NCI-H1105 treated with DMSO at 0.1 percent for 48 hours (cell line): ENCODE results near the gene BOLA2B.
"Not testable (repeated sequence)": the region's sequence is repeated elsewhere in the genome, so short reads cannot be mapped to it uniquely, and the experiment has no call there.

Experiments used
- DNase-seq: peaks from one replicate; lab custom pipeline; 2025; lab: John Stamatoyannopoulos, UW

Gene BOLA2B

DNA sequence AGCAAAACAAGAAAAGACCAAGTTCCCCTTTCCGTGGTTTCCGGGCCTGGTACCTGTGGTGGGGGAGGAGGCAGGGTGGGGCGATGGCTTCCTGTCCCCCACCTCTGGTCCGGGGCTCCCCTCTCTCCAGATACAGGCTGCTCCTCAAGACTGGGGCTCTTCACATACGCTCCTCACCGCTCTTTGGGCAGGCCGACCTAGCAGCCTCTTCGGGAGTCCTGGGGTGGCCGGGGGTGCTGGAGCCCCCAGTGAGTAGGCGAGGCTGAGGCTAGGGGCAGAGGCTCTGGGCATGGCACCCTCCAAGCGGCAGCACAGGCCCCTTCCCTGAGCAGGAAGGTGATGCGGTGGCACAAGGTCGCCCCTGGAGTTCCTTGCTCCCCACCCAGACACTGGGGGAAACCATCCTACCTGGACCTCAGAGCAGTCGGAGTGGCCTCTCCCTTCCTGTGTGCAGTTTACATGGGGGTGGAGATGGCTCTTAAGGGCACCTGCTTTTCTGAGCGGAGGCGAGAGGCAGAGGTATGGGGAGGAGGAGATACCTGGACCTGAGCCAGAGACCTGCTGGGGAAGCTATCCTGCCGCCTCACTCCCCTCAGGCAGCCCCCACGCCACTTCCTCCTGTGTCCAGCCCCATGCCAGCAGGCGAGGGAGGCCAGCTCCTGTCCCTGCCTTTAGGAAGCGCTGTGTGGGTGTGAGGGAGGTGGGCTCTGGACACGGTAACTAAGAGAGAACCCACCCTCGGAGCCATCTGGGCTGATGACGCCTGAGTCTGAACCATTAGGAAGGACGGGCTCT is 9.2 kb downstream of the BOLA2B start:
- peak; percentile 73 for DNase-seq

DNA sequence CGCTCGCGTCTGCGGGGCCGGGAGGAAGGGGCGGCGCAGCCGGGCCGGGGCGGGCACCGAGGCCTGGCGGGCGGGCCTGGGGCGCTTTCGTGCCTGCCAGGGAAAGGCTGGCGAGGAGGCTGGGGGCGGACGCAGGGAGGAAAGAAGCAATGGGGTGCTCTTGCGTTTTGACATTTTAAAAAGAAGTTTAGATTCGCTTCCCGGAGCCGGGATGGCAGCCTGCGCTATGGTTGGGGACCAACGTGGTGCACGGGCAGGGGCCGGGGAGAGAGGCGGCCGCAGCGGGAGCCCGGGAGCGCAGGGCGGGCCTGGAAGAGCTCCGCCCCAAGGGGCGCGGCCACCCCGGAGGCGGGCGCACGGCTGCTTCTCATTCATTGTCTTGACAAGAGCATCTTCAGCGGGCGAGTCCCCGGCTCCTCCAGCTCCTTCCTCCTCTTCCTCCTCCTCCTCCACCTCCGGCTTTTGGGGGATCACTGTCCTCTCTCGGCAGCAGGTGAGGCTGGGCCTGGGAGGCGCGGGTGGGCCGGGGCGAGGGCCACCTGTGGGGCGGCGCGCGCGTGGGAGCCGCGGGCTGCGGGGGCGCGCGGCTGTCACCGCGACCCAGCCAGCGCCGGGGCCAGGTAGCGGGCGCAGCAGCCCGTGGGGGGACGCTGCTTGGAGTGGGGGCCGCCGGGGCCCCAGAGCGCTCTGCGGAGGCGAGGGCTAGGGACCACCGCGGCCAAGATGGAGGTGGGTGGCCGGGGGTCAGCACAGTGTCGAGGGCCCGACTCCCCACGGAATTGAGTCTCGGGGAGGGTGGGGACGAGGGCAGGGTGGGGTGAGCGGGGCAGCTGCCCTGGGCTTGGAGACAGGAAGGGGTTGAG is 10.0 kb downstream of the BOLA2B start, which contains the start of gene CORO1A:
Gene CORO1A, plus strand, starts transcription at position 370 of the 863 bp plus-strand sequence. CDS start 1,608 bp downstream, outside the sequence.
- peak; percentile 68 for DNase-seq

DNA sequence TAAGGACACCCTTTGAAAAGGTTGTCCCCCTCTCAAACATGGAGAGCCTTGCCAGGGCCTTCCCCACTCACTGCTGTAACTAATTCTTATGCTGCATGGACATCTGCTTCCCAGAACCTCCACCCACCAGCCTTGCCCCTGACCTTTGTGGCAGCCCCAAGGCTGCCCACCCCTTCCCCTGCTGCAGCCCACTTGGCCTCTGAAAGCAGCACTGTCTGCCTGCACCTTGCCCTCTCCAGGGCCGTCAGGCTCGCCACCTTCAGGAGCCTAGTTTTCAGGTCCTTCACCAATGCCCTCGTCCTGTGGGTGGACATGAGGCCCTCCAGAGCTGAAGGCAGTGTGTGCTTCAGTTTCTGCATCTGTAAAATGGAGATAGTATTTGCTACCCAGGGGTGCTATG is 12.7 kb downstream of the BOLA2B start:
- no peak for DNase-seq

DNA sequence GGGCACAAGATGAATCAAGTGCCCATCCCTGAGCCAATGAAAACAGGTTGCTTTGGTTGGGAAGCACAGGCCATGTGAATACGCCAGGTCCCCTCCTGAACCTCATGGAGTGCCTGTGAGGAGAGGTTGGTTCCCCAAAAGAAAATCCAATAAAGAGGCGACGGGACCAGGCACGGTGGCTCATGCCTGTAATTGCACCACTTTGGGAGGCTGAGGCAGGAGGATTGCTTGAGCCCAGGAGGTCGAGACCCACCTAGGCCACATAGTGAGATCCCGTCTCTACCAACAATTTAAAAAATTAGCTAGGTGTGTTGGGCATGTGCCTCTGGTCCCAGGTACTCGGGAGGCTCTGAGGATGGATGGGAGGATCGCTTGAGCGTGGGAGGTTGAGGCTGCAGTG is 13.5 kb downstream of the BOLA2B start:
- no peak for DNase-seq

DNA sequence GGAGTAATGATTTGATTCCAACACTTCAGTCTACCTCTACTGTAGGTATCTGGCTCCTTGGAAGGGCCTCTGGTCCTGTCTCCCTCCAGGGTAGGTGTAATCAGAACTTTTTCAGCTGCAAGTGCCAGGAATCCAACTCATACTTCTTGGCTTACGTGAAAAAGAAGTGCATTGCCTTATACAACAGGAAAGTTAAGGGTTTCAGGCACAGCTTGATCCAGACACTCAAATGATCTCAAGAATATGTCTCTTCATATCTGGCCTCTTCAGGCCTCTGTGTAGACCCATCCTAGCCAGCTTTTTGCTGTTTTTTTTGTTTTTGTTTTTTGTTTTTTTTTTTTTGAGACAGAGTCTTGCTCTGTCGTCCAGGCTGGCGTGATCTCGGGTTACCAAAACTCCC is 14.3 kb downstream of the BOLA2B start:
- DNase-seq: no peak

DNA sequence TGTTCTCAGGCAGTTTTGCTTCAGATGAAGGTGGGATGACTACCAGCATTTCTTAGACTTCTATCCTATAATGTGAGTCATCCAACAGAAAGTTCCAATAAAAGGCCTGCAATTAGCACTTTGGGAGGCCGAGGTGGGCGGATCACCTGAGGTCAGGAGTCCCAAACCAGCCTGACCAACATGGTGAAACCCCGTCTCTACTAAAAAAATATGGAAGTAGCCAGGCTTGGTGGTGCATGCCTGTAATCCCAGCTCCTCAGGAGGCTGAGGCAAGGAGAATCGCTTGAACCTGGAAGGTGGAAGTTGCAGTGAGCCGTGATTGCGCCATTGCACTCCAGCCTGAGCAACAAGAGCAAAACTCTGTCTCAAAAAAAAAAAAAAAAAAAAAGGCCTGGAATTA is 16.6 kb downstream of the BOLA2B start:
- not testable (repeated sequence) for DNase-seq

DNA sequence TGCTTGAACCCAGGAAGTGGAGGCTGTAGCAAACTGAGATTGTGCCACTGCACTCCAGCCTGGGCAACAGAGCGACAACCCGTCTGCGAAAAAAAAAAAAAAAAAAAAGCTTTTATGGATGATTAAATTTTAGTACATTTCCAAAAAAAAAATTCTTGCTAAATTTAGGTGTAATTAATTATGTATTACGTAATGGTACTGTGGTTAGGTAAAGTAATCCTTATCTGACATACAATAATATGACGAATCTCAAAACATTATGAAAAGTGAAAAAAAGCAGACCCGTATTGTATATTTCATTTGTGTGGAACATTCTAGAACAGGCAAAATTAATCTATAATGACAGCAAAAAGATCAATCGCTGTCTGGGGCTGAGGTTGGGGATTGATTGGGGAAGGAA is 20.4 kb downstream of the BOLA2B start:
- no peak for DNase-seq

DNA sequence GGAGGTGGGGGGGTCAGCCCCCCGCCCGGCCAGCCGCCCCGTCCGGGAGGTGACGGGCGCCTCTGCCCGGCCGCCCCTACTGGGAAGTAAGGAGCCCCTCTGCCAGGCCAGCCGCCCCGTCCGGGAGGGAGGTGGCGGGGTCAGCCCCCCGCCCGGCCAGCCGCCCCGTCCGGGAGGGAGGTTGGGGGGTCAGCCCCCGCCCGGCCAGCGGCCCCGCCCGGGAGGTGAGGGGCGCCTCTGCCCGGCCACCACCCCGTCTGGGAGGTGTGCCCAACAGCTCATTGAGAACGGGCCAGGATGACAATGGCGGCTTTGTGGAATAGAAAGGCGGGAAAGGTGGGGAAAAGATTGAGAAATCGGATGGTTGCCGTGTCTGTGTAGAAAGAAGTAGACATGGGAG is 23.3 kb downstream of the BOLA2B start:
- DNase-seq: not testable (repeated sequence)

DNA sequence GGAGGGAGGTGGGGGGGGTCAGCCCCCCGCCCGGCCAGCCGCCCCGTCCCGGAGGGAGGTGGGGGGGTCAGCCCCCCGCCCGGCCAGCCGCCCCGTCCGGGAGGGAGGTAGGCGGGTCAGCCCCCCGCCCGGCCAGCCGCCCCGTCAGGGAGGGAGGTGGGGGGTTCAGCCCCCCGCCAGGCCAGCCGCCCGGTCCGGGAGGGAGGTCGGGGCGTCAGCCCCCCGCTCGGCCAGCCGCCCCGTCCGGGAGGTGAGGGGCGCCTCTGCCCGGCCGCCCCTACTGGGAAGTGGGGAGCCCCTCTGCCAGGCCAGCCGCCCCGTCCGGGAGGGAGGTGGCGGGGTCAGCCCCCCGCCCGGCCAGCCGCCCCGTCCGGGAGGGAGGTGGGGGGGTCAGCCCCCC is 24.1 kb downstream of the BOLA2B start:
- not testable (repeated sequence) for DNase-seq

DNA sequence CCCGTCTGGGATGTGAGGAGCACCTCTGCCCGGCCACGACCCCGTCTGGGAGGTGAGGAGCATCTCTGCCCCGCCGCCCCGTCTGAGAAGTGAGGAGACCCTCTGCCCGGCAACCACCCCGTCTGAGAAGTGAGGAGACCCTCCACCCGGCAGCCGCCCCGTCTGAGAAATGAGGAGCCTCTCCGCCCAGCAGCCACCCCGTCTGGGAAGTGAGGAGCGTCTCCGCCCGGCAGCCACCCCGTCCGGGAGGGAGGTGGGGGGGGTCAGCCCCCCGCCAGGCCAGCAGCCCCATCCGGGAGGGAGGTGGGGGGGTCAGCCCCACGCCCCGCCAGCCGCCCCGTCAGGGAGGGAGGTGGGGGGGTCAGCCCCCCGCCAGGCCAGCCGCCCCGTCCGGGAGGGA is 24.7 kb downstream of the BOLA2B start:
- not testable (repeated sequence) for DNase-seq

DNA sequence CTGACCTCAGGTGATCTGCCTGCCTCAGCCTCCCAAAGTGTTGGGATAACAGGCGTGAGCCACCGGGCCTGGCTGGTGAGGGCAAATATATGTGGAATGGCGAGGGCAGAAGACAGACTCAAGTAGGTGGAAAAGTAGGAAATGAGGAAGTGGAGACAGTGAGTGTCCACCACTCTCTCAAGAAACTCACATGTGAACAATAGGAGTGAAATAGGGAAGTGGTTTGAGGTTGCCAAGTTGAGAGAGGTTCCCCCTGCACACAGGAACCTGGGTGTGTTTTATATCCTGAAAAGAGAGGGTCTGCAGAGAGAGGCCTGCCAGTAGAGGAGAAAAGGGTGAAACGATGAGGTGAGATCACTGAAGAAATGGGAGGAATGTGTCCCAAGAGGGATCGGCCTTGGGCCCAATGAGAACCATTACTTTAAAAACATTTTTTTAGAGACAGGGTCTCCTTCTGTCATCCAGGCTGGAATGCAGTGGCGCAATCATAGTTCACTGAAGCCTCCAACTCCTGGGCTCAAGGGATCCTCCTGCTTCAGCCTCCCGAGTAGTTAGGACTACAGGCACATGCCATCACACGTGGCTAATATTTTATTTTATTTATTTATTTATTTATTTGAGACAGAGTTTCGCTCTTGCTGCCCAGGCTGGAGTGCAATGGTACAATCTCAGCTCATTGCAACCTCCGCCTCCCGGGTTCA is 27.1 kb downstream of the BOLA2B start:
- no peak for DNase-seq

DNA sequence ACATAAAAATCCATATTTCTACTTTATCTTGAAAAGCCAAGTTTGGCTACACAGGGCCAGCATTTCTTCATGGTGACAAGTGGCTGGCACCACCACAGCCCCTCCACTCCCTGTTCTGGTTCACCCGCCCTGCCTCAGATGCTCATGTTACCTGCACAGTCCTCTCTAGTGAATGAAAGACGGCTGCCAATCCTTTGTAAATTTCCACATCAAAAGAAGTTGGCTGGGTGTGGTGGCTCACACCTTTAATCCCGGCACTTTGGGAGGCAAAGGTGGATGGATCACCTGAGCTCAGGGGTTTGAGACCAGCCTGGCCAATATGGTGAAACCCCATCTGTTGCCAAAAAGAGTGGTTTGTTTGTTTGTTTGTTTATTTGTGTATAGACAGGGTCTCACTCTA is 29.9 kb downstream of the BOLA2B start:
- no peak for DNase-seq

DNA sequence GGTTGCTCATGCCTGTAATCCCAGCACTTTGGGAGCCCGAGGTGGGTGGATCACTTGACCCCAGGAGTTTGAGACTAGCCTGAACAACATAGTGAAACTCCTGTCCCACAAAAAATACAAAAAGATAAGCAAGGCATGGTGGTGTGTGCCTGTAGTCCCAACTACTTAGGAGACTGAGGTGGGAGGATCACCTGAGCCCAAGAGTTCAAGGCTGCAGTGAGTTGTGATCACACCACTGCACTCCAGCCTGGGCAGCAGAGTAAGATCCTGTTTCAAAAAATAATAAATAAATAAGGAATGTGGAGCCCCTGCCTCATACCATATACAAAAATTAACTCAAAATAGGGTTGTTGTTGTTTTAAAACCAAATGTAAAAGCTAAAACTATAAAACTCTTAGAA is 36.3 kb downstream of the BOLA2B start:
- DNase-seq: no peak

DNA sequence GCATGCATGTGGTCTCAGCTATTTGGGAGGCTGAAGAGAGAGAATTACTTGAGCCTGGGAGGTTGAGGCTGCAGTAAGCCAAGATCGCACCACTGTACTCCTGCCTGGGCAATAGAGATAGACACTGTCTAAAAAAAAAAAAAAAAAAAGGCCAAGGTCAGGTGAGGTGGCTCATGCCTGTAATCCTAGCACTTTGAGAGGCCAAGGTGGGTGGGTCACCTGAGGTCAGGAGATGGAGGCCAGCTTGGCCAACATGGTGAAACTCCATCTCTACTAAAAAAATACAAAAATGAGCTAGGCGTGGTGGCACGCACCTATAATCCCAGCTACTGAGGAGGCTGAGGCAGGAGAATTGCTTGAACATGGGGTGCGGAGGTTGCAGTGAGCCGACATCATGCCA is 38.3 kb downstream of the BOLA2B start:
- DNase-seq: no peak

DNA sequence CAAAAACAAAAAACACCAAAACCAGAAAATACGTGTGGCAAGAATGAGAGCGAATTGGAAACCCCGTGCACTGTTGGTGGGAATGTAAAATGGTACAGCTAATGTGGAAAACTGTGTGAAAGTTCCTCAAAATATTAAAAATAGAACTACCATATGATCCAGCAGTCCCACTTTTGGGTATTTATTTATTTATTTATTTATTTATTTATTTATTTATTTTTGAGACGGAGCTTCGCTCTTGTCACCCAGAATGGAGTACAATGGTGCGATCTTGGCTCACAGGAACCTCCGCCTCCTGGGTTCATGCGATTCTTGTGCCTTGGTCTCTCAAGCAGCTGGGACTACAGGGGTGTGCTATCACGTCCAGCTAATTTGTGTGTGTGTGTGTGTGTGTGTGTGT is 40.9 kb downstream of the BOLA2B start:
- no peak for DNase-seq

DNA sequence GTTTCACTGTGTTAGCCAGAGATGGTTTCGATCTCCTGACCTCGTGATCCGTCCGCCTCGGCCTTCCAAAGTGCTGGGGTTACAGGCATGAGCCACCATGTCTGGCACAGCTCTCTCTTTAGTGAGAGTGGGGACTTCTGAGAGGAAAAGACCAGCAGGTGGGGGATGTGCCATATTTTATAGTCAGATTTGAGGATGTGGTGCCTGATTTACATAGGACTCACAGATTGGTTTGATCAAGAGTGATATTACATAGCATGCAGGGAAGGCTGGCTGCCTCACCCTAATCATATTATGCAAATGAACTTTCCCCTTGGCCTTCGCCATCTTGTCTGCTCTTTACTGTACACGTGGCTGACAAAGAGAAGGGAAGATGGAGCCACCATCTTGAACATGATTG is 42.4 kb downstream of the BOLA2B start:
- DNase-seq: no peak

DNA sequence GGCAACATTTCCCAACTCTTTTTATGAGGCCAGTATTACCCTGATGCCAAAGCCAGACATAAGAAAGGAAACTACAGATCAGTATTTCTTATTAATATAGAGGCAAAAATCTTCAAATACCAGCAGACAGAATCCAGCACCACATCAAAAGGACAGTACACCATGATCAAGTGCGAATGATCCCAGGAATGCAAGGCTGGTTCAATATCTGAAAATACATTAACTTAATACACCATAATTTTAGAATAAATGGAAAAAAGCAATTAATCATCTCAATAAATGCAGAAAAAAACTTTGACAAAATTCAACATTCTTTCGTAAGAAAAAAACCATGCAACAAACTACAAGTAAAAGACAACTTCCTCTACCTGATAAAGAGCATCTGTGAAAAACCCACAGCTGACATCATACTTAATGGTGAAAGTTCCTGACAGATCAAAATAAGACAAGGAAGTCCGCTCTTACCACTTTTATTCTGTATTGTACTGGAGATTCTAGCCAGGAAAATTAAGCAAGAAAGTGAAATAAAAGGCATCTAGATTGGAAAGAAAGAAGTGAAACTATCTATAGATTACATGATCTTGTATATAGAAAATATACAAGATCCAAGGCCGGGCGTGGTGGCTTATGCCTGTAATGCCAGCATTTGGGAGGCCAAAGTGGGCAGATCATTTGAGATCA is 44.1 kb downstream of the BOLA2B start:
- DNase-seq: no peak

DNA sequence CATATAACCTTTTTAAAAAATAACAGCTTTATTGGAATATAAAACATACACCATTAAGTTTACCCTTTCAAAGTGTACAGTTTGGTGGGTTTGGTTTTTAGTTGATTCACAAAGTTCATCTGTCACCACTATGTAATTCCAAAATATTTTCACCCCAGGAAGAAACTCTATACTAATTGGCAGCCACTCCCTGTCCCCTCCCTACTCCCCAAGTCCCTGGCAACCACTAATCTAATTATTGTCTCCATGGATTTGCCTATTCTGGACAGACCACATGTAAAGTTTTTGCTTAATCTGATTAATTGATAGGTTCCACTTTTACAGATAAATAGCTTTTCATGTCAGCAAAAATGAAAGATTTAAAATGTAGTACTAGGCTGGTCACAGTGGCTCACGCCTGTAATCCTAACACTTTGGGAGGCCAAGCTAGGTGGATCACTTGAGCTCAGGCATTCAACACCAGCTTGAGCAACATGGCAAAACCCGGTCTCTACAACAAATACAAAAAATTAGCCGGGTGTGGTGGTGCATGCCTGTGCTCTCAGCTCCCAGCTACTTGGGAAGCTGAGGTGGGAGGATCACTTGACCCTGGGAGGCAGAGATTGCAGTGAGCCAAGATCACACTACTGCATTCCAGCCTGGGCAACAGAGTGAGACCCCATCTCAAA is 45.5 kb downstream of the BOLA2B start:
- DNase-seq: no peak

DNA sequence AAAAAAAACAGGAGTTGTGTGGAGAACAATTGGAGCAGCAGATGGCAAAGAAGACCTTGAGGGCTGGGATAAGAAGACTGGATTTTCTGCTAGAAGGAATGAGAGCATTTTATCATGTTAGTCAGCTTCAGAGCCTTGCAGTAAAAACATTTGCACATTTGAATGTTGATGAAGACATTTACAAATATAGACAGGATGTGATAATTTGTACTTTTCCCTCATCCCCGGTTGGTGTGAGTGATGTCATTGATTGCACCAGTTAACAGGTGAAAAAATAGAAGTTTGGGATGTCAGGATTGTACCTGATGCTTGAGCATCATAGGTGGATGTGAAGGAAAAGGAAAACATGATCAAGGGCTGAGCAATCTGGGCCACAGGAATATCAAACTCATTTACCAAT is 47.8 kb downstream of the BOLA2B start:
- no peak for DNase-seq

DNA sequence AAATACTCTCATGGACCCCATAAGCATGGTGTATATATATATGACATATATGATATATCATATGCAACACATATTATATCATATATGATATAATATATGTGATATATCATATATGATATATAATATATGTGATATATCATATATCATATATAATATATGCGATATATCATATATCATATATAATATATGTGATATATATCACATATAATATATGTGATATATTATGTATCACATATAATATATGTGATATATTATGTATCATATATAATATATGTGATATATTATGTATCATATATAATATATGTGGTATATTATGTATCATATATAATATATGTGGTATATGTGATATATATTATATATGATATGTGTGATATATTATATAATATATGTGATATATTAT is 48.5 kb downstream of the BOLA2B start:
- DNase-seq: no peak

DNA sequence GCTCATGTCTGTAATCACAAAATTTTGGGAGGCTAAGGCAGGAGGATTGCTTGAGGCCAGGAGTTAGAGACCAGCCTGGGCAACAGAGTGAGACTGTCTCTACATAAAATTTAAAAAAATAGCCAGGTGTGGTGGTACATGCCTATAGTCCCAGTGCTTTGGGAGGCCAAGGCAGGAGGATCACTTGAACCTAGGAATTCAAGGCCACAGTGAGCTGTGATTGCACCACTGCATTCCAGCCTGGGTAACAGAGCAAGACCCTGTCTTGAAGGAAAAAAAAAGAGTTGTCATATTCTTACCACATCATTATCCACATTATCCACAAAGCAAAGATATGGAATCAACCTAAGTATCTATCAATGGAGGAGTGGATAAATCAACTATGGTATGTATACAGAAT is 49.4 kb downstream of the BOLA2B start:
- no peak for DNase-seq

DNA sequence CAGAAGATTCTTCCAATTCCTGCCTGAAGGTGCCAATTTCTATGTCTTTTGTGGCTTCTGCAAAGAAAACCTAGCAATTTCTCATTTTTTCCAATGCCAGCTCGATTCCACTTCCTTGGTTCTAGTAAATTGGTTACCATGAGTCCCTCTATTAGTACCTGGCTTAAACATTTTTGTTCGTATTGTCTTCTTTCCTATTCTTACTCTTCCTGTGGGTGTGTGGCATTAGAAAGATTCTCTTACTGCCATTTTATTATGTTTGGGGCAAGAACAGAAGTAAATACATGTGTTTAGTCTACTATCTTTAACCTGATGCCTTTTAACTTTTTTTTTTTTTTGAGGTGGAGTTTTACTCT is 50.1 kb downstream of the BOLA2B start:
- DNase-seq: no peak
